ENCODE data around the gene ARHGDIB.

ARHGDIB gene

GRCh38 chr12:14900521-14901227, 60.7 kb downstream of the ARHGDIB start:
- Histone ChIP-seq H3K36me3 (ENCODE audit: insufficient read depth, low read depth, low read length) (no peaks in the 10 kb centered on the region), H3K9ac (ENCODE audit: low read depth, low read length) (no peak overlapping the region), H3K27ac (ENCODE audit: low read length) (no peak overlapping the region), H3K9me3 (ENCODE audit: insufficient read depth, low read depth, low read length) (no peaks in the 10 kb centered on the region), H3K4me3 (ENCODE audit: low read length) (no peak overlapping the region), H3K27me3 (ENCODE audit: insufficient read depth, low read length) (no peaks in the 10 kb centered on the region), H3K4me1 (ENCODE audit: insufficient read depth, low read length) (no peaks in the 10 kb centered on the region)

DNA sequence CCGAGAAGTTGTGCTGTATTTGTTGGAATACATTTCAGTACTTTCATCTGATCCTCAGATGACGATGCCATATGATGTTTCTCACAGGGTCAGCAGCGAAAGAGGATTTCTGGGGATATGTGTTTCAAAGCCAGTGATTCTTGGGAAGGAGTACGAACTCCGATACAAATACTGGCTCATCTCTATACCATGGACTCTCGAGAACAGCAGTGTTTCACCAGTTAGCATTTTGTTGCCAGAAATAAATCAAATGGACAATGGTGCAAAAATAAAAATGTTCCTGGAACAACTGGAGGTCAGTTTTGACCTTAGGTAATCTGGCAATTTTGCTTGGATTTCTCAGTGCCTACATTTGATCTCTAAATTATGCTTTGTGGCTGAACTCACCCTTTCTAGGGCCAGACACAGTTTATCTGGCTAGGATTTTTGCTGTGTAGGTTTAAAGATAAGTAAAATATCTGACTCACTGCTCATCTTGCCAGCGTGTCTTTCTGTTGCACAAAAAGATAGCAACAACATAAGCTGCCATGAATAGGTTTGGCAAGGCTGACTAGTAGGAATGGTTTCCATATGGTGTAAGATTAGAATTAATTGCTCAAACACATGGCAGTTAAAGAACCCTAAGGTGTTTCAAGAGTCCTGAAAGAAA, 64.8 kb downstream of the ARHGDIB start:
- Histone ChIP-seq H3K27ac (ENCODE audit: low read length) (no peak overlapping the region), H3K9ac (ENCODE audit: low read depth, low read length) (no peak overlapping the region), H3K9me3 (ENCODE audit: insufficient read depth, low read depth, low read length) (no peaks in the 10 kb centered on the region), H3K36me3 (ENCODE audit: insufficient read depth, low read depth, low read length) (no peaks in the 10 kb centered on the region), H3K4me3 (ENCODE audit: low read length) (no peak overlapping the region), H3K27me3 (ENCODE audit: insufficient read depth, low read length) (no peaks in the 10 kb centered on the region), H3K4me1 (ENCODE audit: insufficient read depth, low read length) (no peaks in the 10 kb centered on the region)

- no peak overlapping the region for H3K4me3 ChIP-seq (ENCODE audit: low read length)
- H3K27ac ChIP-seq (ENCODE audit: low read length): no peak overlapping the region
- no peaks in the 10 kb centered on the region for H3K36me3 ChIP-seq (ENCODE audit: insufficient read depth, low read depth, low read length)
- H3K27me3 ChIP-seq (ENCODE audit: insufficient read depth, low read length): no peaks in the 10 kb centered on the region
- no peak overlapping the region for H3K9ac ChIP-seq (ENCODE audit: low read depth, low read length)
- H3K9me3 ChIP-seq (ENCODE audit: insufficient read depth, low read depth, low read length): no peaks in the 10 kb centered on the region
- H3K4me1 ChIP-seq (ENCODE audit: insufficient read depth, low read length): peaks cover 4% of the 10 kb centered on the region
Measured at GRCh38 chr12:14893506-14894250, 67.7 kb downstream of the ARHGDIB start.

DNA sequence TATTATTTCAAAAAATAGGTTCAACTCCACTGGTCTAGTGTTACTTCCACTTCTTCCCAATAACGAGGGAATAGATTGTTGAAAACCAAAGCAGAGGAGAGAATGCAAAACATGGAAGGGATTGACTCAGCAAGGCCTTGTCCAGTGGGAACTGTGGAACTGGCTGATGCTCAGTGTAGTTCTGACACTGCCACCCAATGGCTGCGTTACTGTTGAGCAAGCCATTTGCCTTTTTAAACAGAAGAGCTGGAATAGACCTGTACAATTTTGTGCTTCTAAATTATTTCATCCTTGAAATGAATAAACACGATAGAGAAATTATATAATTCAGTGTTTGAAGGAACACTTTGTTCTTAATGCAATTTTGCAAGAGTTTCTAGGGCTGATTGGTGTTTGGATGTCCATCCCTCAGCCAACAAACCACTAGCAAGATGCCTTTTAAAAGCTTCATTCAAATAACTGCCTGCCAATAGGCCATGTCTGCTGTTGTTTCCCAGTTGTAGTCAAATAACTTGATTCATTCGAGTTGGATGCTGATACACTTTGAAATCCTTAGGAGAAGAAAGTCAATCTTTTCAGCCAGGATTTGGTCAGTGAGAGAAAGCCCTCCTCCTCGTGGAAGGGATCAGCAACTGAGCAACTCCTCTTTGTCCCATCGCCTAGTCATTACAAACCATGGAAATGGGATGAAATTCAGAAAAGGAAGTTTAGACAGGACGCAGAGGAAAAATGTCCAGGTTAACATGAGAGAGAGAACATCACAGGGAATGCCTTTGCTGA, 68.5 kb downstream of the ARHGDIB start:
- no peak overlapping the region for H3K27ac ChIP-seq (ENCODE audit: low read length)
- H3K36me3 ChIP-seq (ENCODE audit: insufficient read depth, low read depth, low read length): no peaks in the 10 kb centered on the region
- no peak overlapping the region for H3K4me3 ChIP-seq (ENCODE audit: low read length)
- no peaks in the 10 kb centered on the region for H3K9me3 ChIP-seq (ENCODE audit: insufficient read depth, low read depth, low read length)
- no peak overlapping the region for H3K9ac ChIP-seq (ENCODE audit: low read depth, low read length)
- no peaks in the 10 kb centered on the region for H3K27me3 ChIP-seq (ENCODE audit: insufficient read depth, low read length)
- H3K4me1 ChIP-seq (ENCODE audit: insufficient read depth, low read length): peaks cover 4% of the 10 kb centered on the region
